ENCODE data around the gene PARD3.
"Not testable (repeated sequence)": the region's sequence is repeated elsewhere in the genome, so short reads cannot be mapped to it uniquely, and the experiment has no call there.

Gene PARD3

DNA sequence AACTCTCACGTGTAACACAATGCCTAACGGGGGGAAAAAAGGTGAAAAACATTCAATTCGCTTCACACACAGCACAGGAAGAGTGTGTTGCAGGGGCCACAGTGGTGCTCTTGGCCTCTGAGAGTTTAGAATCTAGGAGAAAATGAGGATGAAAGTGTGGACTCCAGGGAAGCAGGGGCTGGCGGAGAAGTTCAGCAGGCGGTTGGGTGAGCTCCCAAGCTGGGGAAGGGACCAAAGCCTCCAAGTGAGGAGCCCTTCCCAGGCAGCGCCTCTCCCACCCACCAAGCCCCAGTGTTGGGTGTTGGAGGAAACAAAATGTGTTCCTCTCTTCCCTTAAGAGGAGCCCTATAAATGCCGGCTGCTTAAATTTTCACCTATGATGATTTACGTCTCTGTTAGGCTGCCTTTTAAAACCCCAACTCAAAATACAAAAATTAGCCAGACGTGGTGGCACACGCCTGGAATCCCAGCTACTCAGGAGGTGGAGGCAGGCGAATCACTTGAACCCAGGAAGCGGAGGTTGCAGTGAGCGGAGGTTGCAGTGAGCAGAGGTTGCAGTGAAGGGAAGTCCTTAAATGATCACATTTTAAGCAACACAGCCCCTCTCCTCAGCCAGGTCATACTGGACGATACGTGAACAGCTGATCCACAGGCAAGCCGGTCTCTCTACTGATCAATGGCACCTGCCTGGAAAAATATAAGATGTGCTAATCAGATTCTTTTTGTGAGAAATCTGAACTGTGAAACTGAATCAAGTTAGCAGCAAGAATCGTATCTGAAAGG is 735.2 kb downstream of the PARD3 start:
- DNase-seq (ENCODE audit: low read depth in 2 of 2), result no peak

DNA sequence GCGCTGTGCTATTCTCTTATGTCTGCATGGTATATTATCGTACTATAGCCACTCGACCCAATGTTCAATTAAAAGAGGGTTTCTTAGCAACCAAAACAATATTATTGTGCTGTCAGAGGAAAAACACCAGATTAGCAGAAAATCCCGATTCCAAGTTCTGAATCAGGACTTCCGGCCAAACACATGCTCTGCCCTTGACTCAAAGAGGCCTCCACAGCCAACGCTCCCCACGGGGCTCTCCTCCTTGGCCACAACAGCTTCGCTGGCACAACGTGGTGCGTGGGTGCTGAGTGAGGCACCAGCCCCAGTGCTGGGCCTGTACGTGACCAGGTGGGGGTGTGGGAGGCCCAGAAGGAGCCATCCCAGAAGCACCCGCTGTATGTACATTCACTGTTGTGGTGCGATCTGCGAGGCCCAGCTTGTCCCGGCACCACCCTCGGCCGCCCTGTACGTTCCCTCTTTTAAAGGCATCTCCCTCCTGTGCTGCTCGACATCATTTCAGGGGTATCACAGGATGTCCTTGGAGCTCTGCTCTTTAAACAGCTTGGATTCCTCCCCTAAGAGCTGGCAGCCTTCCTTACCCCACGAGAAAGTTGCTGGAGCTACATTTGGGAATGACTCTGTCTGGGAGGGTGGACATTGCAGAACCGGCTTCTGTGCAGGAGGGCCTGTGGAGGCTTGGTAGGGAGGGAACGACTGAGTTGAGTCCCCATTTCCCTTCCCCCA is 736.2 kb downstream of the PARD3 start:
- DNase-seq (ENCODE audit: low read depth in 2 of 2), result no peak

DNA sequence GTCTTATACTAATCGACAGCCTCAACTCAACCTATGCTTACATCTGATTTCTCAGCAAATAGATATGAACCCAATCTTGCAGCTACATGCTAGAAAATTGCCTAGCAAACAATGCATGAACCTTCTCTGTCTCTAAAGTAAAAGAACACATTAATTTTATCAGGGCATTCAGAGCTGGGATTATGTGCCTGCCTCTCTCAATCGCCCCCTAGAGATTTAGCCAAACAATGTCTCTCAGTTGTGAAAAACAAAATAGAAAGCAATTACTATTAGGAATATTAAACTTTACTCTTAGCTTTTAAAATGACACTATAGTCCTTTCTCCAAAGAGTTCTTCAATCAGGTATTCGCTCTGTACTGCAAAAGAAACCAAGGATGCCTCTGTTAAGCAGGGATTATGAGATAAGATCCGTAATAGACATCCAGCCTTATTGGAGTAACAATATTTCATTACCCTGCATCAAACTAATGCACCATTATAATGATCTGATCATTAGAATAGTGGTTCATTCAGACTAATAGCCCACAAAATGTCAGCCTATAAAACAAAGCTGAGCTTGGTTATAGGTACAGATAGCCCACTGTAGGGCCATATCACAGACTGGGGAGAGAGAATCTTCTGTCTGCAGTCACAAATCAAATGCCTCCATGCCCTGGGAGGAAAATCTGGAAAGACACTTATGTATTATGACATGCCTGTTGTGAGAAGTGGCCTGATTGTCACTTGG is 736.9 kb downstream of the PARD3 start:
- DNase-seq (ENCODE audit: low read depth in 2 of 2), result no peak

DNA sequence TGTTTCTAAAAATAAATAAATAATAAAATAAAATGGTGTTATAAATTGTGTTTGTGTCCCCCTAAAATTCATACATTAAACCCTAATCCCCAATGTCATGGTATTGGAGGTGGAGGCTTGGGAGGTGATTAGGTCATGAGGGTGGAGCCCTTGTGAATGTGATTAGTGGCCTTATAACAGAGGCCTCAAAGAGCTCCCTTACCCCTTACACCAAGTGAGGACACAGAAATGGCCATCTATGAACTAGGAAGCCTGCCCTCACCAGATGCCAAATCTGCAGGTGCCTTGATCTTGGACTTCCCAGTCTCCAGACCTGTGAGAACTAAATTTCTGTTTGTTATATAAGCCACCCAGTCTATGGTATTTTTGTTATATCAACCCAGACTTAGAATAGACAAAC is 738.7 kb downstream of the PARD3 start:
- no peak for DNase-seq (ENCODE audit: low read depth in 2 of 2)

DNA sequence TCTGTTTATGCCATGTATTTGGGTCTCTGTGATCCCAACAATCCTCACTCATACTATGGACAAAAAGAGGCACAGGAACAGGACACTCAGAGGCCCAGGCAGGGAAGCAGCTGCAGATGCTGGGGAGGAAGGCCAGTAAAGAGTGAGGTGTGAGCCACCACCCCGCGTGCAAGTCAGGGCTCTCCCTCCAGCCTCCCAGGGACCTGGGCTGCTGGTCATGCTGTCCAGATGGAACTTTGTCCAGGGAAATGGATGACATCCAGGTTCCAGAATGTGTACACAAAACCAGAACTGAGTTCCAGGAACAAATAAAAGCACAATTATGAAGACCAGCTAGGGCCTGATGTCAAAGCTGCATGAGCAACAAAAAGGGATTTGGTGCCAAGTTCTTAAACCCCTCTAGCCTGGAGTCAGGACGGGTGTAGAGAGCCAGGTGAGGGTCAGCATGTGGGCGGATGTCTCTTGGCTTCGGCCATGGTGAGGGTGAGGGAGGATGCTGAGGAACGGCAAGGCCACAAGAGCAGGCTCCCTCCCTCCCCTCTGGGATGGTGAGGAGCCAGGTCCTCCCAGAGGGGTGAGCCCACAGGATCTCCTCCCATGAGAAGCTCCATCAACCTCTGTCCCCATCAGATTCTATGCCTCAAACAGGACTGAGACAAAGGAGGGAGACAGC is 739.7 kb downstream of the PARD3 start:
- no peak for DNase-seq (ENCODE audit: low read depth in 2 of 2)

DNA sequence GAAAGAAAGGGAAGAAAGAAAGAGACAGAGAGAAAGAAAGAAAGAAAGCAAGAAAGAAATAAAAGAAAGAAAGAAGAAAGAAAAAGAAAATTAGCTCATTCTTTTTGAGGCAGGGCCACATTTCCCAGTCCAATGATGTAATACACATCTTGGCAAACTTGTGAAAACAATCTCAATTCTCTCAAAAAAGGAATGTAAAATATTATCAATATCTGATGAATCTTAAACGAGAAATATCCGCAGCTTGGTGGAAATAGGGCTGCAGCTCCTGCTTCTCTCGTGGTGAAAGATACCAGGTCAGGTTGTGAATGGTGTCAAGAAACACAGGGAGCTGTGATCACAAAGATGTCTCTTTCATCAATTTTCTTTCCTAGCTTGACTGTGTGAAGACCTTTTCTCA is 741.0 kb downstream of the PARD3 start:
- DNase-seq (ENCODE audit: low read depth in 2 of 2), result no peak

DNA sequence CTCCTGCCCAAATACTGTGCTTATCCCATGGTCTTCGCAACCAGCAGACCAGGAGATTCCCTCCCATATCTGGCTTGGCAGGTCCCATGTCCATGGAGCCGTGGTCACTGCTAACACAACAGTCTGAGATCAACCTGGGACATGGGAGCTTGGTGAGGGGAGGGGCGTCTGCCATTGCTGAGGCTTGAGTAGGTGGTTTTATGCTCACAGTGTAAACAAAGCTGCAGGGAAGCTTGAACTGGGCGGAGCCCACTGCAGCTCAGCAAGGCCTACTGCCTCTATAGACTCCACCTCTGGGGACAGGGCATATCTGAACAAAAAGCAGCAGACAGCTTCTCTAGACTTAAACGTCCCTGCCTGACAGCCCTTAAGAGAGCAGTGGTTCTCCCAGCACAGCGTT is 747.4 kb downstream of the PARD3 start:
- DNase-seq (ENCODE audit: low read depth in 2 of 2), result not testable (repeated sequence)

DNA sequence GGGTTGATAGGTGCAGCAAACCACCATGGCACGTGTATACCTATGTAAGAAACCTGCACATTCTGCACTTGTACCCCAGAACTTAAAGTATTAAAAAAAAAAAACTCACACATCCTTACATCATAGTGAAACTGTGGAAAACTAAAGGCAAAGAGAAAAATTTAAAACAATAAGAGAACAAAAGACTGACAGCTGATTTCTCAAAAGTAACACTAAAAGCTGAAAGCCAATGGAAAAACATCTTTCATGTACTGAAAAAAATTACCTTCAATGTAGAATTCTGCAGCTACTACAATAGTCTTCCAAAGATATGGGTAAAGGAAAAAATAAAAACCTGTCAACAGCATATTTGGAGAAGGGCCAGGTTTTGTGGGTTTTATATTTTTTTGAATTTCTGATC is 751.5 kb downstream of the PARD3 start:
- DNase-seq (ENCODE audit: low read depth in 2 of 2), result no peak

DNA sequence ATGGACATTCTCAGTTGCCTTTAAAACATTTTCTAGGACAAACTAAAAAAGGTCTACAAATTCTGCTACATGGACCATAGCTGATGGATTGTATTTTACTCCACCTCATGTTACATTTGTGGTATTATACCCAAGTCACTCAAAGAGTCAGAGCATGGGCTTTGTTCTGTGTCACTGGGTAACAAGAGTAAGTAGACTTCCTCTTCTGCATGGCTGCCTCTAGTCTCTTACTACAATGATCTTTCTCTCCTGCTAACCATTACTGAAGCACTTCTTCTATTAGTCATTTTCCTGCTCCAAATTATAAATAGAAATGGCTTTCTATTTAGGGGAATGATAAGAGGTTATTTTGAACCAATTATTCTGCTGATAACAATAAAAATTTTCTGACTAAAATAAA is 753.3 kb downstream of the PARD3 start:
- no peak for DNase-seq (ENCODE audit: low read depth in 2 of 2)

All from stimulated activated CD8-positive, alpha-beta memory T cell treated with anti-CD3 and anti-CD28 coated beads, Interleukin-2, amount 100 ng/mL, for 48 hours (primary cell).